HG03439 (cell line): Measurements from ENCODE around the gene LMCD1.

Source experiments
- ATAC-seq: cut with Tn5 transposase; IDR thresholded peaks from one replicate; pipeline ENCODE4 v1.9.1; 2021; ENCODE audit warnings: mild to moderate bottlenecking, moderate library complexity; ENCODE audit not compliant: unreplicated experiment

The LMCD1 gene

GRCh38 chr3:8503871-8504610 is 2.4 kb downstream of the LMCD1 start:
- ATAC-seq = no peak

GRCh38 chr3:8504611-8504973 is 3.0 kb downstream of the LMCD1 start:
- ATAC-seq = no peak

- ATAC-seq = no peak
Measured at GRCh38 chr3:8505621-8506020, 4.0 kb downstream of the LMCD1 start.

GRCh38 chr3:8506571-8507061 is 5.0 kb downstream of the LMCD1 start:
- no peak for ATAC-seq

GRCh38 chr3:8507496-8507895 is 5.9 kb downstream of the LMCD1 start:
- ATAC-seq = no peak

GRCh38 chr3:8509961-8510360 is 8.3 kb downstream of the LMCD1 start:
- no peak for ATAC-seq

GRCh38 chr3:8512234-8512633 is 10.6 kb downstream of the LMCD1 start:
- no peak for ATAC-seq

GRCh38 chr3:8516047-8516661 is 14.5 kb downstream of the LMCD1 start:
- ATAC-seq = no peak

GRCh38 chr3:8516783-8517182 is 15.2 kb downstream of the LMCD1 start:
- no peak for ATAC-seq

- ATAC-seq = no peak
Measured at GRCh38 chr3:8517487-8517886, 15.9 kb downstream of the LMCD1 start.

- no peak for ATAC-seq
Measured at GRCh38 chr3:8518138-8518537, 16.5 kb downstream of the LMCD1 start.

- no peak for ATAC-seq
Measured at GRCh38 chr3:8519156-8519555, 17.5 kb downstream of the LMCD1 start.

GRCh38 chr3:8519774-8520448 is 18.3 kb downstream of the LMCD1 start:
- ATAC-seq = no peak

GRCh38 chr3:8520816-8521403 is 19.3 kb downstream of the LMCD1 start:
- ATAC-seq = no peak

GRCh38 chr3:8523041-8523440 is 21.4 kb downstream of the LMCD1 start:
- no peak for ATAC-seq

GRCh38 chr3:8524249-8524648 is 22.6 kb downstream of the LMCD1 start:
- ATAC-seq = no peak

GRCh38 chr3:8524656-8525399 is 23.2 kb downstream of the LMCD1 start:
- ATAC-seq = no peak

- ATAC-seq = no peak
Measured at GRCh38 chr3:8525893-8526292, 24.3 kb downstream of the LMCD1 start.

- no peak for ATAC-seq
Measured at GRCh38 chr3:8529181-8529637, 27.6 kb downstream of the LMCD1 start.

GRCh38 chr3:8529738-8530525 is 28.3 kb downstream of the LMCD1 start:
- no peak for ATAC-seq
